Liver (tissue), 3 donors: Measurements from ENCODE around the gene CLBA1.
"Not testable (repeated sequence)": the region's sequence is repeated elsewhere in the genome, so short reads cannot be mapped to it uniquely, and the experiment has no call there.

Experiments used
- EGR1 ChIP-seq, 2 donors: IDR thresholded peaks; 2 replicates each; pipeline ENCODE4 v1.6.1; 2016 to 2018; ENCODE audit warnings: antibody characterized with exemption in 2 of 2, low read depth in 2 of 2
- FOXA1 ChIP-seq: IDR thresholded peaks from 2 replicates; pipeline ENCODE4 v1.6.1; 2016; ENCODE audit warnings: antibody characterized with exemption
- HNF4A ChIP-seq, 2 donors: conservative IDR thresholded peaks; 2 replicates each; pipeline ENCODE4 v1.6.1; 2016; ENCODE audit warnings: antibody characterized with exemption in 2 of 2, mild to moderate bottlenecking in 2 of 2
- HNF4G ChIP-seq: IDR thresholded peaks from 2 replicates; pipeline ENCODE4 v1.6.1; 2016; ENCODE audit warnings: antibody characterized with exemption
- JUND ChIP-seq, 2 donors: IDR thresholded peaks; 2 replicates each; pipeline ENCODE4 v1.6.1; 2016; ENCODE audit warnings: antibody characterized with exemption in 2 of 2
- RAD21 ChIP-seq, 2 donors: IDR thresholded peaks; 2 replicates each; pipeline ENCODE4 v1.6.1; 2016; ENCODE audit warnings: antibody characterized with exemption in 2 of 2, mild to moderate bottlenecking in 2 of 2
- TAF1 ChIP-seq: conservative IDR thresholded peaks from 2 replicates; pipeline ENCODE4 v1.6.1; 2016; ENCODE audit warnings: antibody characterized with exemption, mild to moderate bottlenecking
- YY1 ChIP-seq: IDR thresholded peaks from 2 replicates; pipeline ENCODE4 v1.6.1; 2016; ENCODE audit warnings: antibody characterized with exemption, mild to moderate bottlenecking
- TF ChIP-seq, protein P1 (sequence below): fragments of 150-350 bp; IDR thresholded peaks from 2 replicates; pipeline ENCODE4 v1.5.1; 2017; ENCODE audit warnings: improper control_type of control experiment, low read depth, low read length; ENCODE audit not compliant: missing input control
- TF ChIP-seq, protein P2 (sequence below): IDR thresholded peaks from 2 replicates; pipeline ENCODE4 v1.6.1; 2016; ENCODE audit warnings: antibody characterized with exemption
- TF ChIP-seq, protein P3 (sequence below): IDR thresholded peaks from 2 replicates; pipeline ENCODE4 v1.6.1; 2016; ENCODE audit warnings: antibody characterized with exemption, mild to moderate bottlenecking
- TF ChIP-seq, protein P4 (sequence below): IDR thresholded peaks from 2 replicates; pipeline ENCODE4 v1.6.1; 2016; ENCODE audit warnings: antibody characterized with exemption
- donor health status: healthy.
- donor health status: healthy.

DNA sequence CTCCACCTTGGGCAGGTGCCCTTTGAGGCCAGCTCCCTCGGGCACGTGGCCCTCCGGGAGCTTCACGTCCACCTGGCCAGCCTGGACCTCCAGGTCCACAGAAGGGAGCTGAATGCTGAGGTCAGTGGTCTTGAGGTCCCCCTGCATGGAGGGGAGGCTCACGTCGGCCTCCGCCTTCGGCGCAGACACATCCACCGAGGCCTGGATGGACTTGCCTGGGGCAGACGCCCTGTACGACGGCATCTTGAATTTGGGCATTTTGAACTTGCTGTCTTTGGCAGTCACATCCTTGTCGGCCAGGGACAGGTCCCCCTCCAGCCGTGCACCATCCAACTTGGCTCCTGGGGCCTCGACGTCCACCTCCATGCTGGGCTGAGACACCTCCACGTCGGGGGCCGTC, 40.3 kb upstream of the CLBA1 start:
- TF ChIP-seq, protein P1, sequence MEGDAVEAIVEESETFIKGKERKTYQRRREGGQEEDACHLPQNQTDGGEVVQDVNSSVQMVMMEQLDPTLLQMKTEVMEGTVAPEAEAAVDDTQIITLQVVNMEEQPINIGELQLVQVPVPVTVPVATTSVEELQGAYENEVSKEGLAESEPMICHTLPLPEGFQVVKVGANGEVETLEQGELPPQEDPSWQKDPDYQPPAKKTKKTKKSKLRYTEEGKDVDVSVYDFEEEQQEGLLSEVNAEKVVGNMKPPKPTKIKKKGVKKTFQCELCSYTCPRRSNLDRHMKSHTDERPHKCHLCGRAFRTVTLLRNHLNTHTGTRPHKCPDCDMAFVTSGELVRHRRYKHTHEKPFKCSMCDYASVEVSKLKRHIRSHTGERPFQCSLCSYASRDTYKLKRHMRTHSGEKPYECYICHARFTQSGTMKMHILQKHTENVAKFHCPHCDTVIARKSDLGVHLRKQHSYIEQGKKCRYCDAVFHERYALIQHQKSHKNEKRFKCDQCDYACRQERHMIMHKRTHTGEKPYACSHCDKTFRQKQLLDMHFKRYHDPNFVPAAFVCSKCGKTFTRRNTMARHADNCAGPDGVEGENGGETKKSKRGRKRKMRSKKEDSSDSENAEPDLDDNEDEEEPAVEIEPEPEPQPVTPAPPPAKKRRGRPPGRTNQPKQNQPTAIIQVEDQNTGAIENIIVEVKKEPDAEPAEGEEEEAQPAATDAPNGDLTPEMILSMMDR = not testable (repeated sequence)
- TF ChIP-seq, protein P2, sequence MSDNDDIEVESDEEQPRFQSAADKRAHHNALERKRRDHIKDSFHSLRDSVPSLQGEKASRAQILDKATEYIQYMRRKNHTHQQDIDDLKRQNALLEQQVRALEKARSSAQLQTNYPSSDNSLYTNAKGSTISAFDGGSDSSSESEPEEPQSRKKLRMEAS = not testable (repeated sequence)
- not testable (repeated sequence) for TF ChIP-seq HNF4G; JUND (IDR thresholded peaks at IDR 0.05); TAF1; RAD21 (IDR thresholded peaks at IDR 0.05); FOXA1; EGR1 (IDR thresholded peaks at IDR 0.05; ENCODE audit: low read depth in 2 of 2); YY1; HNF4A (conservative IDR thresholded peaks at IDR 0.05)
- TF ChIP-seq, protein P3, sequence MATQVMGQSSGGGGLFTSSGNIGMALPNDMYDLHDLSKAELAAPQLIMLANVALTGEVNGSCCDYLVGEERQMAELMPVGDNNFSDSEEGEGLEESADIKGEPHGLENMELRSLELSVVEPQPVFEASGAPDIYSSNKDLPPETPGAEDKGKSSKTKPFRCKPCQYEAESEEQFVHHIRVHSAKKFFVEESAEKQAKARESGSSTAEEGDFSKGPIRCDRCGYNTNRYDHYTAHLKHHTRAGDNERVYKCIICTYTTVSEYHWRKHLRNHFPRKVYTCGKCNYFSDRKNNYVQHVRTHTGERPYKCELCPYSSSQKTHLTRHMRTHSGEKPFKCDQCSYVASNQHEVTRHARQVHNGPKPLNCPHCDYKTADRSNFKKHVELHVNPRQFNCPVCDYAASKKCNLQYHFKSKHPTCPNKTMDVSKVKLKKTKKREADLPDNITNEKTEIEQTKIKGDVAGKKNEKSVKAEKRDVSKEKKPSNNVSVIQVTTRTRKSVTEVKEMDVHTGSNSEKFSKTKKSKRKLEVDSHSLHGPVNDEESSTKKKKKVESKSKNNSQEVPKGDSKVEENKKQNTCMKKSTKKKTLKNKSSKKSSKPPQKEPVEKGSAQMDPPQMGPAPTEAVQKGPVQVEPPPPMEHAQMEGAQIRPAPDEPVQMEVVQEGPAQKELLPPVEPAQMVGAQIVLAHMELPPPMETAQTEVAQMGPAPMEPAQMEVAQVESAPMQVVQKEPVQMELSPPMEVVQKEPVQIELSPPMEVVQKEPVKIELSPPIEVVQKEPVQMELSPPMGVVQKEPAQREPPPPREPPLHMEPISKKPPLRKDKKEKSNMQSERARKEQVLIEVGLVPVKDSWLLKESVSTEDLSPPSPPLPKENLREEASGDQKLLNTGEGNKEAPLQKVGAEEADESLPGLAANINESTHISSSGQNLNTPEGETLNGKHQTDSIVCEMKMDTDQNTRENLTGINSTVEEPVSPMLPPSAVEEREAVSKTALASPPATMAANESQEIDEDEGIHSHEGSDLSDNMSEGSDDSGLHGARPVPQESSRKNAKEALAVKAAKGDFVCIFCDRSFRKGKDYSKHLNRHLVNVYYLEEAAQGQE = not testable (repeated sequence)
- TF ChIP-seq, protein P4, sequence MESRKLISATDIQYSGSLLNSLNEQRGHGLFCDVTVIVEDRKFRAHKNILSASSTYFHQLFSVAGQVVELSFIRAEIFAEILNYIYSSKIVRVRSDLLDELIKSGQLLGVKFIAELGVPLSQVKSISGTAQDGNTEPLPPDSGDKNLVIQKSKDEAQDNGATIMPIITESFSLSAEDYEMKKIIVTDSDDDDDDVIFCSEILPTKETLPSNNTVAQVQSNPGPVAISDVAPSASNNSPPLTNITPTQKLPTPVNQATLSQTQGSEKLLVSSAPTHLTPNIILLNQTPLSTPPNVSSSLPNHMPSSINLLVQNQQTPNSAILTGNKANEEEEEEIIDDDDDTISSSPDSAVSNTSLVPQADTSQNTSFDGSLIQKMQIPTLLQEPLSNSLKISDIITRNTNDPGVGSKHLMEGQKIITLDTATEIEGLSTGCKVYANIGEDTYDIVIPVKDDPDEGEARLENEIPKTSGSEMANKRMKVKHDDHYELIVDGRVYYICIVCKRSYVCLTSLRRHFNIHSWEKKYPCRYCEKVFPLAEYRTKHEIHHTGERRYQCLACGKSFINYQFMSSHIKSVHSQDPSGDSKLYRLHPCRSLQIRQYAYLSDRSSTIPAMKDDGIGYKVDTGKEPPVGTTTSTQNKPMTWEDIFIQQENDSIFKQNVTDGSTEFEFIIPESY = not testable (repeated sequence)
